Activated T-cell treated with anti-CD3 and anti-CD28 coated beads, Interleukin-2, amount 50 U/mL, for 24 hours (primary cell): ENCODE data around the gene PTPRM.

ENCODE experiments used
- DNase-seq: peaks from one replicate; pipeline ENCODE4 v3.0.0-alpha.2; 2020
- H3K27ac Mint-ChIP-seq: 2 replicates; pipeline ENCODE4 v1.8.0; 2020; ENCODE audit warnings: mild to moderate bottlenecking, mixed read lengths
- H3K27me3 Mint-ChIP-seq: 2 replicates; pipeline ENCODE4 v1.8.0; 2020; ENCODE audit warnings: mixed read lengths
- H3K36me3 Mint-ChIP-seq: 2 replicates; pipeline ENCODE4 v1.8.0; 2020; ENCODE audit warnings: low read depth, mixed read lengths
- H3K4me1 Mint-ChIP-seq: 2 replicates; pipeline ENCODE4 v1.8.0; 2020; ENCODE audit warnings: low read depth, mixed read lengths
- H3K4me3 Mint-ChIP-seq: 2 replicates; pipeline ENCODE4 v1.8.0; 2020; ENCODE audit warnings: mild to moderate bottlenecking, moderate library complexity, mixed read lengths
- H3K9me3 Mint-ChIP-seq: 2 replicates; pipeline ENCODE4 v1.8.0; 2020; ENCODE audit warnings: mixed read lengths

Gene PTPRM

GRCh38 chr18:8319798-8320489, 752.8 kb downstream of the PTPRM start:
- no peaks in the 10 kb centered on the region for H3K4me1 Mint-ChIP-seq
- no peak for DNase-seq
- no peaks in the 10 kb centered on the region for H3K27me3 Mint-ChIP-seq
- H3K36me3 Mint-ChIP-seq: no peaks in the 10 kb centered on the region
- H3K27ac Mint-ChIP-seq: no peak overlapping the region
- H3K9me3 Mint-ChIP-seq: no peaks in the 10 kb centered on the region
- H3K4me3 Mint-ChIP-seq: no peak overlapping the region

GRCh38 chr18:8322486-8322885, 755.4 kb downstream of the PTPRM start:
- Mint-ChIP-seq H3K4me1 (no peaks in the 10 kb centered on the region), H3K27me3 (no peaks in the 10 kb centered on the region), H3K27ac (no peak overlapping the region), H3K9me3 (no peaks in the 10 kb centered on the region), H3K4me3 (no peak overlapping the region), H3K36me3 (no peaks in the 10 kb centered on the region)
- DNase-seq: no peak

DNA sequence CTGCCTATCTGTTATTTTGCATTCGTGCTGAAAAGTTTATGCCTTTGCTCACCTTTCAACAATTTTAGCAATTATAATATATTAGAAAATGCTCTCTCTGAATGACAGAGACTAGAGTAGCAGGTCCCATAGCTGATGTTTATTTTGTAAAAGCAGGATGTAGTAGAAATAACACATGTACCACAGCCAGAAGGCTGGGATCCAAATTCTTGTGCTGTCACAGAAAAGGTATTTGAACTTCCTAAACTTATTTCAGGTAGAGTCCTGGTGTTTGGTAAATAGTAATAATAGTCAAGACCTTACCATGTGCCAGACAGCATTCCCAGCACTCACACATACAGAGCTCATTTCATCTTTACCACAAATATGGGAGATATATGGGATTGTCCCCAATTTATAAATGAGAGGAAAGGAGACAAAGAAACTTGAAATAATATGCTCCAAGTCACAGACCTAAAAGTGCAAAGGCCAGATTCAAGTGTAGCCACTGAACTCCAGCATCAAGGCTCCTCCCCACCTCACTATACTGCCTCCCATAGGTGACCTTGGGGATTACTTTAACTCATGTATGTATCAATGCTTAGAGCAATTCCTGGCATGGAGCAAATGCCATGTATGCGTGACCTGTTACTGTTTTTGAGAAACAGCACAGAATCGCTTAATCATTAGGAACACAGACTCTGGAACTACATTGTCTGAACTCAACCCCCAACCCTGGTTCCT, 757.4 kb downstream of the PTPRM start:
- no peak for DNase-seq
- H3K36me3 Mint-ChIP-seq: no peaks in the 10 kb centered on the region
- no peak overlapping the region for H3K4me3 Mint-ChIP-seq
- no peak overlapping the region for H3K27ac Mint-ChIP-seq
- H3K9me3 Mint-ChIP-seq: no peaks in the 10 kb centered on the region
- no peaks in the 10 kb centered on the region for H3K4me1 Mint-ChIP-seq
- no peaks in the 10 kb centered on the region for H3K27me3 Mint-ChIP-seq

GRCh38 chr18:8326763-8327394, 759.8 kb downstream of the PTPRM start:
- H3K27me3 Mint-ChIP-seq: no peaks in the 10 kb centered on the region
- H3K4me1 Mint-ChIP-seq: no peaks in the 10 kb centered on the region
- no peaks in the 10 kb centered on the region for H3K36me3 Mint-ChIP-seq
- no peak overlapping the region for H3K4me3 Mint-ChIP-seq
- DNase-seq: no peak
- no peaks in the 10 kb centered on the region for H3K9me3 Mint-ChIP-seq
- H3K27ac Mint-ChIP-seq: no peak overlapping the region

DNA sequence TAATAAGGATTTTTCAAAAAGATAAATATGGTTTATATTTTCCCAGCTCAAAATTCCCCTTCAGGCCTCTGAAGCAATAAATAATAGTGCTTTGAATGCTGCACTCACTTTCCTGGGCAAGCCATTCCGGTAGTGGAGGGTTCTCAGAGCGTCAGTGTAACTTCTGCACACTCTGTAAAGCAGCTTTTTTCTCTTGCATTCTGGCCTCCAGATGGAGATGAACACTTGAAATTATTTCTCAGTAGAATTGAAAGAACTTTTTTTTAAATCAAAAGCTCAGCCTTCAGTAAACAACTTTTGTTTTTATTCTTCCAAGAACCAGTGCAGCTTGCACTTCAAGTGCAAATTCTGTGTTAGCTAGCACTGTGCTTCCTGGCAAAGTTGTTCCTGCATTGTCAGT, 761.0 kb downstream of the PTPRM start:
- Mint-ChIP-seq H3K27me3 (no peaks in the 10 kb centered on the region), H3K4me3 (no peak overlapping the region), H3K4me1 (no peaks in the 10 kb centered on the region), H3K27ac (no peak overlapping the region), H3K9me3 (no peaks in the 10 kb centered on the region), H3K36me3 (no peaks in the 10 kb centered on the region)
- DNase-seq: no peak

DNA sequence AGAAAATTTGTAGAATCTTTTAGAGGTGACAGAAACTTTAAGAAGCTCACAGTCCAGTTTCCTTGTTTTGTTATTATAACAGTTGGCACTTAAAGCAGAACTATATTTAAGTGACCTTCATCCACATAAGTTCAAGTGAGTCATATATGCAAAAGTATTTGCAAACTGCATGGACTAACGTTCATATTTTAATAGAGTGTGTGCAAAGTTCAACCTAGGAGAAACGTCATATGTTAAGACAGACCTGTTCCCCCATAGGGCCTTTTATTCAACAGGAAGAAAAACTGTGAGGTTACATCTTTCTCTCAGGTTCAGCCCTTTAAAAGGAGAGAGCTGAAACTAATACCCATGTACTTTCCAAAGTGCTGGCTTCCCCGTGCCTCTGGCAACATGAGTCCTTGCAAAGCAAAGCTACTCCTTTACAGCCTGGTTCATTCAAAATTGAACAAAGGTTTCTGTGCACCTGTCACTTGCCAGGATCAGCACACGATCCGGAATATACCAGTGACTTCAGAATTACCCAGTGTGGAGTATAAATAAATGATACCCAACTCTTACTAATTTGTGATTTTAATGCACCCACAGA, 762.2 kb downstream of the PTPRM start:
- DNase-seq: no peak
- Mint-ChIP-seq H3K4me3 (no peak overlapping the region), H3K27ac (no peak overlapping the region), H3K27me3 (no peaks in the 10 kb centered on the region), H3K4me1 (no peaks in the 10 kb centered on the region), H3K36me3 (no peaks in the 10 kb centered on the region), H3K9me3 (no peaks in the 10 kb centered on the region)

DNA sequence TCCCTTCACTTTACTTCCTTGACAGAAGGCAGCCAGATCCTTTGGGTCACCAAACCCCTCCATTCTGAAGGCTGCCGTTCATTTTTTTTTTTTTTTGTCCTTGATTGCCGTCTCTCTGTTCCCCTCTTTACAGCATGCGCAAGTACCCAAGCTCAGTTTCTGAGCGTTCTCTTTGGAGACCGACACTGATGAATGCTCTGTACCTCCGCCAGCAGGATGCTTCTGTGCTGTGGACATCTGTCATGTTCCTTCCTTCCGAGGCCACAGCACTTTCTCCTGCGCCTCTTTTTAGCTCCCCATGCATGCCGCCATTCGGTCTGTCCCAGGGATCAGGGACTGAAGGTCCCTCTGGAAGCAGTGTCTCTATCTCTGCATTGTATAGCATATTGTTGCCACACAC, 763.5 kb downstream of the PTPRM start:
- Mint-ChIP-seq H3K4me3 (no peak overlapping the region), H3K27me3 (no peaks in the 10 kb centered on the region), H3K27ac (no peak overlapping the region), H3K9me3 (no peaks in the 10 kb centered on the region), H3K36me3 (no peaks in the 10 kb centered on the region), H3K4me1 (no peaks in the 10 kb centered on the region)
- no peak for DNase-seq

DNA sequence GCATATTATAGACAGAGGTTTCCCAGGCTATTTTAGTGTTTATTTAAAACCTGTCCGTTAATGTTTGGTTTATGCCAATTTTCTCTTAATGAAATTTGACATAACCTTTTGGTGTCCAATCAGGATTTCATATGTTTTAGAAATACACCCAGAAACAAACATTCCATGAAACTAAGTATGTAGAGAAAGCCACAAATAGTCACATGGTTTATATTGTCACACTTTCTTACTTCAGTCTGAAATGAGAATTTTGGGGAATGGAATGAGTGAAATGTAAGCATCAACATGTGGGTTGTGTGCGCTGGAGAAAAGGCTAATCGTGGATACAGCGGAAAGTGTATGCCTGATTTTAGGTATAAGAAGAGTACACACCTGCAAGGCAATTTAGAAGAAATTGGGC, 765.2 kb downstream of the PTPRM start:
- DNase-seq: no peak
- H3K4me3 Mint-ChIP-seq: no peak overlapping the region
- H3K36me3 Mint-ChIP-seq: no peaks in the 10 kb centered on the region
- H3K27me3 Mint-ChIP-seq: no peaks in the 10 kb centered on the region
- no peak overlapping the region for H3K27ac Mint-ChIP-seq
- no peaks in the 10 kb centered on the region for H3K4me1 Mint-ChIP-seq
- no peaks in the 10 kb centered on the region for H3K9me3 Mint-ChIP-seq

- H3K9me3 Mint-ChIP-seq: no peaks in the 10 kb centered on the region
- H3K27ac Mint-ChIP-seq: no peak overlapping the region
- no peak overlapping the region for H3K4me3 Mint-ChIP-seq
- no peaks in the 10 kb centered on the region for H3K4me1 Mint-ChIP-seq
- no peak for DNase-seq
- no peaks in the 10 kb centered on the region for H3K36me3 Mint-ChIP-seq
- H3K27me3 Mint-ChIP-seq: no peaks in the 10 kb centered on the region
These were observed 766.8 kb downstream of the PTPRM start for GRCh38 chr18:8333961-8334360.

GRCh38 chr18:8337211-8337610, 770.1 kb downstream of the PTPRM start:
- Mint-ChIP-seq H3K27ac (no peak overlapping the region), H3K27me3 (no peaks in the 10 kb centered on the region), H3K4me1 (no peaks in the 10 kb centered on the region), H3K4me3 (no peak overlapping the region), H3K9me3 (no peaks in the 10 kb centered on the region), H3K36me3 (no peaks in the 10 kb centered on the region)
- DNase-seq: no peak

DNA sequence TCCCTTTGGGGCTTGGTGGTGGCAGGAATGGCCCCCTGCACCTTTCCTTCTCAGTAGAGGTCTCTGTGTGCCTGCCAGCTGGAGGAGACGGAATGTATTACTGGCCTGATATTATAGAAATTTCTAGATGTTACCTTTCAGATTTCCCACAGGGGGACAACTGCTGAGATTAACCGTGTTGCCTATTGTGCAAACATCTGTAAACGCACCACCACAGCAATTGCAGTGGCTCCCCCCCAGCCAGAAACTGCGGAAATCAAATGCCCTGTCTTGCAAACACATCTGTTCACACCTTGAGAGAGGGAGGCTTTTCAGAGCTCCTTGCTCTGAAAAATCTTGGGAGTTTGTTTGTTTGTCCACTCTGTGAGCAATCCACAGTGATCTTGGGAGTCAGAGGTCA, 772.1 kb downstream of the PTPRM start:
- H3K36me3 Mint-ChIP-seq: no peaks in the 10 kb centered on the region
- no peaks in the 10 kb centered on the region for H3K9me3 Mint-ChIP-seq
- no peak overlapping the region for H3K27ac Mint-ChIP-seq

DNA sequence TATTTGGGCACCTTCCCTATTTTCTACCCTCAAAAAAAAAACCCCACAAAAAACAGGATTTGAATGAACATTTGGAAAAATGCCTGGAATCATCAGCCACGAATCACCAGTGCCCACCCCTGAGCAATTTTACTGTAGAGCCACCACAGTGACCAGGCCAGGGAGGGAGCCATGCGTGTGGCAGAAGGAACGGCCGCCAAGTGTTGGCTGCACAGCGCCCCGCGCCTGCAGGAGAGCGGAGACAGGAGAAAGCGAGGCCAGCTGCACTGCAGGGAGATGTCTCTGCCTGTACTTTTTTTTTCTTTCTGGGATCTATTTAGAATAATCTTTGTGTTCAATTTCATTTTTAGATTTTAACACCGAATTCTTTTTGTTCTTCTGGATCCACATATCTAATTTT, 772.8 kb downstream of the PTPRM start:
- H3K4me3 Mint-ChIP-seq: no peak overlapping the region
- no peaks in the 10 kb centered on the region for H3K4me1 Mint-ChIP-seq
- no peaks in the 10 kb centered on the region for H3K36me3 Mint-ChIP-seq
- no peak overlapping the region for H3K27ac Mint-ChIP-seq
- no peak for DNase-seq
- H3K9me3 Mint-ChIP-seq: no peaks in the 10 kb centered on the region
- no peaks in the 10 kb centered on the region for H3K27me3 Mint-ChIP-seq

More for the DNA sequence above, 772.1 kb downstream of the PTPRM start:
- DNase-seq: no peak
- H3K27me3 Mint-ChIP-seq: no peaks in the 10 kb centered on the region
- no peak overlapping the region for H3K4me3 Mint-ChIP-seq
- no peaks in the 10 kb centered on the region for H3K4me1 Mint-ChIP-seq

DNA sequence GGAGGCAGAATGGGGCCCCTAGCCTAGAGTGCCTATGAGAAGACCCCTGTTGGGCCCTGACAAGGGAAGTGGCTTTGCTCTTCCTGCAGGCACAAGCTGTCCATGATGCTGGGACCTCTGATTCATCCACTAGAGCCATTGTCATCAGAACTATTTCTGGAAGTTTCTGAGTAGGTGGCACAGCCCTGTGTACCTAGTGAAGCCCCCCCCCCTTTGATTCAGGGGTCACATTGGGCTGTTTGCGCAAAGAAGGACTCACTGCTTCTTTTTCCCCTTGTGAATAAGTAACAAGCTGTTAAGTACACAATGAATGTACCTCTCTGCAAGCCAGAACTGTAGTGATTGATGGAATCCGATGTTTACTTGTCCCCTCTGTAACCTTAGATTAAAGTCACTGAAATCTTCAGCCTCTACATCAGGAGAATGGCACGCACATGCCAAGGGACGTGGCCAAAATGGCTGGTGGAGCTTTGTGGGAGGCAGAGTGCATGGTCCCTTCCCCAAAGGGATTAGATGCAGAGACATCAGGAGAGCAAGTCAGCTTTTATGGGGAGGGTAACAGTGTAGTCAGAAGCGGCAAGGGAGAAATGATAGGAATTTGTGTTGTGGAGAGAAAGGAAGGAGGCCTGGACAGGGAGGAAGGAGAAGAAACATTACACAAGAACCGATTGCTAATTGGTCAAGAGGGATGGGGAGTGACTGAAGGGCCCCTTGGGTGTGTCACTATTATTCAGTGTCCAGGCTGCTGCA, 774.5 kb downstream of the PTPRM start:
- no peak for DNase-seq
- H3K9me3 Mint-ChIP-seq: no peaks in the 10 kb centered on the region
- no peak overlapping the region for H3K4me3 Mint-ChIP-seq
- H3K27me3 Mint-ChIP-seq: no peaks in the 10 kb centered on the region
- no peaks in the 10 kb centered on the region for H3K36me3 Mint-ChIP-seq
- no peak overlapping the region for H3K27ac Mint-ChIP-seq
- H3K4me1 Mint-ChIP-seq: no peaks in the 10 kb centered on the region

- no peaks in the 10 kb centered on the region for H3K4me1 Mint-ChIP-seq
- no peak for DNase-seq
- H3K4me3 Mint-ChIP-seq: no peak overlapping the region
- no peak overlapping the region for H3K27ac Mint-ChIP-seq
- H3K27me3 Mint-ChIP-seq: no peaks in the 10 kb centered on the region
- H3K36me3 Mint-ChIP-seq: no peaks in the 10 kb centered on the region
- no peaks in the 10 kb centered on the region for H3K9me3 Mint-ChIP-seq
These were observed 781.1 kb downstream of the PTPRM start for GRCh38 chr18:8348051-8348720.
